Keratinocyte (primary cell): ENCODE results near the gene ARNT2. TPM values are rescaled to one million over a fixed set of nuclear protein-coding genes. Genes with fewer than 3 reads are reported as not detected.

Experiments used
- DNase-seq: peaks from one replicate; pipeline ENCODE4 v3.0.0-alpha.2; 2011; ENCODE audit warnings: low read depth, missing footprints, low spot score
- FAIRE-seq: peaks from 2 replicates; lab custom pipeline; 2011; peaks lifted over from hg19 to GRCh38; lab: Jason Lieb, UNC
- H2AFZ ChIP-seq: 2 replicates; pipeline ENCODE4 v1.6.0; 2012; ENCODE audit warnings: low read length, control low read depth, inconsistent platforms; ENCODE audit not compliant: control insufficient read depth
- H3K27ac ChIP-seq: 2 replicates; pipeline ENCODE4 v1.5.1; 2011; ENCODE audit warnings: low read length; ENCODE audit not compliant: control insufficient read depth, insufficient read depth
- H3K27me3 ChIP-seq: 3 replicates; pipeline ENCODE4 v1.6.0; 2011; ENCODE audit warnings: low read length; ENCODE audit not compliant: control insufficient read depth, insufficient read depth; ENCODE audit errors: extremely low read depth
- H3K36me3 ChIP-seq, 2 experiments: 2 replicates in 1 of 2; 3 replicates in 1 of 2; pipeline ENCODE4 v1.5.1; 2011; ENCODE audit warnings: low read length in 2 of 2, mild to moderate bottlenecking in 1 of 2; ENCODE audit not compliant: control insufficient read depth in 2 of 2, insufficient read depth in 2 of 2; ENCODE audit errors: extremely low read depth in 1 of 2
- H3K4me1 ChIP-seq: 3 replicates; pipeline ENCODE4 v1.5.1; 2011; ENCODE audit warnings: low read length; ENCODE audit not compliant: control insufficient read depth, insufficient read depth; ENCODE audit errors: extremely low read depth
- H3K4me2 ChIP-seq: 3 replicates; pipeline ENCODE4 v1.6.0; 2011; ENCODE audit warnings: low read depth, low read length; ENCODE audit not compliant: control insufficient read depth, insufficient read depth; ENCODE audit errors: extremely low read depth
- H3K4me3 ChIP-seq, 3 experiments: fragments of 200-600 bp in 1 of 3; sonication (generic) in 1 of 3; 2 replicates in 2 of 3; 3 replicates in 1 of 3; pipeline ENCODE4 v1.5.1; 2011 to 2016; ENCODE audit warnings: low read length in 3 of 3, mild to moderate bottlenecking in 3 of 3, control low read depth in 2 of 3, inconsistent platforms in 1 of 3, low read depth in 1 of 3, mixed read lengths in 1 of 3, mixed run types in 1 of 3, moderate library complexity in 1 of 3; ENCODE audit not compliant: control insufficient read depth in 2 of 3, insufficient read depth in 2 of 3; ENCODE audit errors: extremely low read depth in 1 of 3
- H3K79me2 ChIP-seq: 2 replicates; pipeline ENCODE4 v1.6.0; 2012; ENCODE audit warnings: low read length; ENCODE audit not compliant: control insufficient read depth, insufficient read depth
- H3K9ac ChIP-seq: 3 replicates; pipeline ENCODE4 v1.6.0; 2011; ENCODE audit warnings: low read length; ENCODE audit not compliant: control insufficient read depth, insufficient read depth; ENCODE audit errors: extremely low read depth
- H3K9me1 ChIP-seq: 3 replicates; pipeline ENCODE4 v1.6.0; 2011; ENCODE audit warnings: low read length; ENCODE audit not compliant: control insufficient read depth, insufficient read depth; ENCODE audit errors: extremely low read depth
- H3K9me3 ChIP-seq: 2 replicates; pipeline ENCODE4 v1.5.1; 2012; ENCODE audit warnings: low read depth, low read length; ENCODE audit not compliant: control insufficient read depth
- H4K20me1 ChIP-seq: 3 replicates; pipeline ENCODE4 v1.6.0; 2011; ENCODE audit warnings: low read length; ENCODE audit not compliant: control insufficient read depth, insufficient read depth; ENCODE audit errors: extremely low read depth
- CTCF ChIP-seq, 3 experiments: IDR thresholded peaks in 1 of 3; conservative IDR thresholded peaks in 1 of 3; optimal IDR thresholded peaks in 1 of 3; 2 replicates in 2 of 3; 3 replicates in 1 of 3; pipeline versions ENCODE3 to v1.5.1; 2011; ENCODE audit warnings: low read length in 3 of 3, mild to moderate bottlenecking in 3 of 3, moderate library complexity in 2 of 3, control low read depth in 1 of 3, inconsistent platforms in 1 of 3; ENCODE audit not compliant: insufficient read depth in 2 of 3; ENCODE audit errors: extremely low read depth in 1 of 3
- EZH2 ChIP-seq: IDR thresholded peaks from one replicate; pipeline ENCODE4 v1.6.1; 2012; ENCODE audit warnings: inconsistent platforms, mild to moderate bottlenecking, low read length, moderate library complexity
- dilution Hi-C: fragments of 300-500 bp; cut with MboI; formaldehyde crosslinking; loops from one replicate; pipeline ENCODE4 v1.7.0; 2020; ENCODE audit warnings: low sequenced_read_pairs; ENCODE audit not compliant: extremely low pct_ligation_motif_present
- polyA plus RNA-seq, 5 experiments: library from polyadenylated mRNA; depleted of rRNA in 3 of 5; stranded (reverse) in 3 of 5; stranded (forward) in 1 of 5; unstranded in 1 of 5; fragments of >200 nt; gene quantifications; 1 replicate in 1 of 5; 2 replicates in 3 of 5; 3 replicates in 1 of 5; pipeline versions ENCODE4 v1.2.1 to v1.2.3, GENCODE V29; 2011 to 2012; ENCODE audit warnings: missing spikeins in 2 of 5, low read depth in 1 of 5, low replicate concordance in 1 of 5

Gene ARNT2
- polyA plus RNA-seq, 1 donor (not counting 4 experiments of a cell fraction or from before 2014, with no cell fraction given) = 0.16 TPM

GRCh38 chr15:80483725-80484161 lies 79.6 kb downstream of the ARNT2 start:
- no peak for DNase-seq
- FAIRE-seq = no peak

GRCh38 chr15:80484333-80484864 lies 80.2 kb downstream of the ARNT2 start:
- Histone ChIP-seq H3K4me1 (peaks cover 9% of the 10 kb centered on the region), H3K4me3 (no peak overlapping the region), H3K79me2 (no peaks in the 10 kb centered on the region), H4K20me1 (no peaks in the 10 kb centered on the region), H2AFZ (no peak overlapping the region), H3K9me1 (no peaks in the 10 kb centered on the region), H3K9me3 (no peaks in the 10 kb centered on the region), H3K9ac (no peak overlapping the region), H3K4me2 (no peak overlapping the region), H3K27me3 (no peaks in the 10 kb centered on the region), H3K36me3 (no peaks in the 10 kb centered on the region), H3K27ac (no peak overlapping the region)
- FAIRE-seq = no peak
- no peak for TF ChIP-seq EZH2
- no peak for TF ChIP-seq CTCF (optimal IDR thresholded peaks at IDR 0.05 in 1 of 3, IDR thresholded peaks at IDR 0.05 in 1 of 3, conservative IDR thresholded peaks at IDR 0.05 in 1 of 3; ENCODE audit: extremely low read depth in 1 of 3, insufficient read depth in 2 of 3, low read length in 3 of 3)
- DNase-seq = no peak
- dilution Hi-C loops = no loop called here

More at GRCh38 chr15:80483725-80484161, 79.6 kb downstream of the ARNT2 start:
- dilution Hi-C loops = no loop called here
- Histone ChIP-seq H3K4me1 (peaks cover 15% of the 10 kb centered on the region), H3K27ac (no peak overlapping the region), H3K4me3 (no peak overlapping the region), H3K9ac (no peak overlapping the region), H3K4me2 (no peak overlapping the region), H2AFZ (no peak overlapping the region), H3K9me3 (no peaks in the 10 kb centered on the region), H3K9me1 (no peaks in the 10 kb centered on the region), H3K36me3 (no peaks in the 10 kb centered on the region), H3K27me3 (no peaks in the 10 kb centered on the region), H3K79me2 (no peaks in the 10 kb centered on the region), H4K20me1 (no peaks in the 10 kb centered on the region)
- TF ChIP-seq EZH2 = no peak
- no peak for TF ChIP-seq CTCF (optimal IDR thresholded peaks at IDR 0.05 in 1 of 3, IDR thresholded peaks at IDR 0.05 in 1 of 3, conservative IDR thresholded peaks at IDR 0.05 in 1 of 3; ENCODE audit: extremely low read depth in 1 of 3, insufficient read depth in 2 of 3, low read length in 3 of 3)
